Neural progenitor cell (in vitro differentiated cells): ENCODE data around the gene NDUFA1.

Experiments
- EZH2phosphoT487 ChIP-seq: fragments of 200-600 bp; sonication (generic); IDR thresholded peaks from 2 replicates; pipeline ENCODE4 v1.6.1; 2017; ENCODE audit warnings: antibody characterized with exemption
- TF ChIP-seq, protein P1 (sequence below): fragments of 200-600 bp; sonication (generic); IDR thresholded peaks from 2 replicates; pipeline ENCODE4 v1.5.1; 2017; ENCODE audit warnings: antibody characterized with exemption, mild to moderate bottlenecking

DNA sequence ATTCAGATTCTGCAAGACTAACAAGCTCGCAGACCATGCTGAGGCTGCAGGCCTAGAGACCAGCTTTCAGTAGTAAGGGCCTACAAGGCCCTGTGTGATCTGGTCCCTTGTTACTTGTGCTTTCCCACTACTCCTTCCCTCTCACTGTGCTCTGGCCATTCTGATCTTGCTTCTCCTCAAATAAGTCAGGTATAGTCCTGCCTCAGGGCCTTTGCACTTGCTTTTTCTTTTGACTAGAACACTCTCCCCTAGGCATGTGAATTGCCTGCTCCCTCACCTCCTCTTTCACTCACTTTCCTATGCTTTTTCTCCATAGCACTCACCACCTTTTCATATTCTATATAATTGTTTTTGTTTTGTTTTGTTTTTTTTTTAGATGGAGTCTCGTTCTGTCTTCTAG is 46.2 kb downstream of the NDUFA1 start:
- TF ChIP-seq, protein P1, sequence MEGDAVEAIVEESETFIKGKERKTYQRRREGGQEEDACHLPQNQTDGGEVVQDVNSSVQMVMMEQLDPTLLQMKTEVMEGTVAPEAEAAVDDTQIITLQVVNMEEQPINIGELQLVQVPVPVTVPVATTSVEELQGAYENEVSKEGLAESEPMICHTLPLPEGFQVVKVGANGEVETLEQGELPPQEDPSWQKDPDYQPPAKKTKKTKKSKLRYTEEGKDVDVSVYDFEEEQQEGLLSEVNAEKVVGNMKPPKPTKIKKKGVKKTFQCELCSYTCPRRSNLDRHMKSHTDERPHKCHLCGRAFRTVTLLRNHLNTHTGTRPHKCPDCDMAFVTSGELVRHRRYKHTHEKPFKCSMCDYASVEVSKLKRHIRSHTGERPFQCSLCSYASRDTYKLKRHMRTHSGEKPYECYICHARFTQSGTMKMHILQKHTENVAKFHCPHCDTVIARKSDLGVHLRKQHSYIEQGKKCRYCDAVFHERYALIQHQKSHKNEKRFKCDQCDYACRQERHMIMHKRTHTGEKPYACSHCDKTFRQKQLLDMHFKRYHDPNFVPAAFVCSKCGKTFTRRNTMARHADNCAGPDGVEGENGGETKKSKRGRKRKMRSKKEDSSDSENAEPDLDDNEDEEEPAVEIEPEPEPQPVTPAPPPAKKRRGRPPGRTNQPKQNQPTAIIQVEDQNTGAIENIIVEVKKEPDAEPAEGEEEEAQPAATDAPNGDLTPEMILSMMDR, result no peak
- TF ChIP-seq EZH2phosphoT487, result no peak
